ENCODE results near the gene FNBP1L.

FNBP1L gene

GRCh38 chr1:93495911-93496310 lies 48.0 kb downstream of the FNBP1L start:
- no peak for DNase-seq

- DNase-seq = no peak
These were observed 48.6 kb downstream of the FNBP1L start for GRCh38 chr1:93496520-93496919.

- DNase-seq = no peak
These were observed 51.2 kb downstream of the FNBP1L start for GRCh38 chr1:93499075-93499474.

- no peak for DNase-seq
These were observed 51.6 kb downstream of the FNBP1L start for GRCh38 chr1:93499533-93499932.

GRCh38 chr1:93500275-93500674 lies 52.4 kb downstream of the FNBP1L start:
- no peak for DNase-seq

GRCh38 chr1:93501399-93501798 lies 53.5 kb downstream of the FNBP1L start:
- no peak for DNase-seq

- DNase-seq = no peak
These were observed 54.0 kb downstream of the FNBP1L start for GRCh38 chr1:93501829-93502369.

- no peak for DNase-seq
These were observed 54.7 kb downstream of the FNBP1L start for GRCh38 chr1:93502571-93502970.

GRCh38 chr1:93503163-93503562 lies 55.2 kb downstream of the FNBP1L start:
- DNase-seq = no peak

GRCh38 chr1:93503816-93504215 lies 55.9 kb downstream of the FNBP1L start:
- DNase-seq = no peak

GRCh38 chr1:93504247-93505033 lies 56.5 kb downstream of the FNBP1L start:
- DNase-seq = no peak

GRCh38 chr1:93506126-93506525 lies 58.2 kb downstream of the FNBP1L start:
- no peak for DNase-seq

- DNase-seq = peak; percentile 31
These were observed 68.2 kb downstream of the FNBP1L start for GRCh38 chr1:93516164-93516563.

GRCh38 chr1:93518516-93518915 lies 70.6 kb downstream of the FNBP1L start:
- no peak for DNase-seq

GRCh38 chr1:93519199-93519829 lies 71.4 kb downstream of the FNBP1L start:
- peak; percentile 19 for DNase-seq

- no peak for DNase-seq
These were observed 73.7 kb downstream of the FNBP1L start for GRCh38 chr1:93521618-93522017.

GRCh38 chr1:93522721-93523120 lies 74.8 kb downstream of the FNBP1L start:
- DNase-seq = no peak

- no peak for DNase-seq
These were observed 77.5 kb downstream of the FNBP1L start for GRCh38 chr1:93525431-93525830.

- DNase-seq = no peak
These were observed 78.5 kb downstream of the FNBP1L start for GRCh38 chr1:93526431-93526830.

- DNase-seq = no peak
These were observed 80.5 kb downstream of the FNBP1L start for GRCh38 chr1:93528412-93528811.

GRCh38 chr1:93531193-93531592 lies 83.3 kb downstream of the FNBP1L start:
- DNase-seq = no peak

GRCh38 chr1:93532780-93533378 lies 85.0 kb downstream of the FNBP1L start:
- DNase-seq = no peak

- no peak for DNase-seq
These were observed 85.8 kb downstream of the FNBP1L start for GRCh38 chr1:93533677-93534076.

- no peak for DNase-seq
These were observed 89.5 kb downstream of the FNBP1L start for GRCh38 chr1:93537396-93537795.

Data from DMS53 (cell line).